NCI-H774 (cell line): ENCODE results near the gene MAT2A.
"Not testable (repeated sequence)": the region's sequence is repeated elsewhere in the genome, so short reads cannot be mapped to it uniquely, and the experiment has no call there.

Source experiments
- DNase-seq: peaks from one replicate; lab custom pipeline; 2025; lab: John Stamatoyannopoulos, UW

The MAT2A gene

GRCh38 chr2:85547859-85548607, 9.1 kb downstream of the MAT2A start:
- no peak for DNase-seq

DNA sequence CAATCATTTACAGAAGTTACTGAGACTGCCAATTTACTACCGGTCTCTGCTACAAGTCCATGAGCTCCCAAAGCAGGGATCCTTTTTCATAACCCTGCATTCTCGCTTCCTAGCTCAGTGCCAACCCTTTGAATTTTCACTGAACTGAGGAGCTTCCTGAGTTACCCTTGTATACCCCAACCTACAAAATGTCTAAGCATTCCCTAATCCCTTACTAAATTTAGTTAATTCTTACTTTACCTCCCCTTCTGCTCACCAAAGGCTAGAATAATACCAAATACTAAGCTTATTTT, 9.6 kb downstream of the MAT2A start:
- no peak for DNase-seq

- DNase-seq = no peak
These were observed 10.1 kb downstream of the MAT2A start for GRCh38 chr2:85549095-85549494.

GRCh38 chr2:85549826-85550225, 10.9 kb downstream of the MAT2A start:
- DNase-seq = no peak

DNA sequence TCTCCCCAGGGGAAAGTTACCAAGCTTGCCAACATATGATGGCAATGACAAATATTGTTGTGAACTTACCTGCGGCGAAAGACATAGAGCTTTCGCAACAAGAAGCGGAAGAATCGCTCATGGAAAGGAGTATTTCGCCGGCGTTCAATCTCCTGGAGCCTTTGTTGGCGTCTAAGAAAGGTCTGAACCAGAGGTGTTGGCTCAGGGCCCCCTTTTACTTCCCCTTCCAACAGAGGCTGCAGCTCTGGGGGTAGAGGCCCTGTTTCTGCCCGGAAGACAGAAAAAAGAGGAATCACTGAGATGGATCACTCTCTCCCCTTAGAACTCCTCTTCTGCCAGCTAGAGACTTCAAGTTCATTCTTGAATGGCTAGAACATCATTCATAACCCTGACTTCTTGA, 11.5 kb downstream of the MAT2A start:
- no peak for DNase-seq

DNA sequence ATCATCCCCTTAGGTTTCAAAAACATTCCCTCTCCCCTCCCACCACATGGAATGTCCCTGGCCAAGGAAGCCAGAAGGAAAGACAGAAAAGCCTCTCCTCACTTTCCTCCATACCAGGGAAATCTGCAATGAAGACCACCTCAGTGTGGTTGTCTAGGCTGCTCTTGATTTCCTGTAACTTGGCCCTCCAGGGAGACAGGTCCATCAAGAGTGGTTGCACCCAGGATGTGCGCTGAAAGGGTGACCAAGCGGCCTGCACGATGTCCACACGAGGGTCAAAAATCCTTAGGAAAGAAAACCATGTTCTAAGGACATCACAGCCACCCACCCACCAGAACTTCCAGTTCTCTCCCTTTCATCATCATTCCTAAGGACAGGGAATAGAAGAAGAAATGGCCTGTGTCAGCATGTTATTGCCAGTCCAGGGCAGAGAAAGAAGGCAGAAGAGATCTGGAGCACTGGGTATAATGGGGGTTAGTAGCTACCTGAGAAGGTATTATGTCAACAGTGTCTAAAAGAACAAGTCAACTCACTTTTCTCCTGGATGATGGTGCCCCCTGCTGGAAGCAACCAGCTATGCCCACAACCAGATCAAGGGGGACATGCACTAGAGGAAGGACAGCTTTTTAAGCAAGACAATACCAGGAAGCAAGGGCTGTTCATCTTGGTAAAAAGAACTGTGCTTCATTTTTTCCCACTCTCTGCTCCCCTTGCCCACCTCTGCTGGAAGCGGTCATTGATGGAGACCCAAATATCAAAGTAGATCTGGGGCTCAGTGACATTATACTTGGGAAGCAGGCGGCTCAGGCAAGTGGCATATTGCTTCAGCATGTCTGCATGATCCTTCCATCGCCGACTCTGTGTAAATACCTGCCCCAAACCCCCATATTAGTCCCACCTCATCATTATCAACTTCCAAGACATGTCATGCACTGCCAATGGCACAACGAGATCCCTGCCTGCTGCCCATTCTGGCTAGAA, 13.0 kb downstream of the MAT2A start:
- peak; percentile 68 for DNase-seq

DNA sequence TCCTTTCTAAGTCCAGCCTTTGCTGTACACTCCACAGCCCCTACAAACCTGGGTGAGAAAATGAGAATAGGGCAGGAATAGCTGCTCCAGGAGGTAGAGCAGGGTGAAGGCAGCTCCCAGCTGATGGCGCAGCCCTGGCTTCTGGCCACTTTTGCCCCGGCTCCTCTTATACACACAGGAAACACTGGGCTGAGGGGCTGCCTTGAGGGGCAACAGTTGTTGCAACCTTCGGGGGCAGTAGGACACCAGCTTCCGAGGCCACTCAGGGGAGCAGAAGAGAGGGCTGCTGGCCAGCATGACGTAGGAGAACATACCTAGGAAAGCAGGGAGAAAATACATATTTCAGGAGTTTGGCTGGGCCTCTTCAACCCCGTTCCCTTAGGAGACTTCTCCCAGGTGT, 14.2 kb downstream of the MAT2A start:
- DNase-seq = no peak

- DNase-seq = no peak
These were observed 16.1 kb downstream of the MAT2A start for GRCh38 chr2:85554980-85555612.

DNA sequence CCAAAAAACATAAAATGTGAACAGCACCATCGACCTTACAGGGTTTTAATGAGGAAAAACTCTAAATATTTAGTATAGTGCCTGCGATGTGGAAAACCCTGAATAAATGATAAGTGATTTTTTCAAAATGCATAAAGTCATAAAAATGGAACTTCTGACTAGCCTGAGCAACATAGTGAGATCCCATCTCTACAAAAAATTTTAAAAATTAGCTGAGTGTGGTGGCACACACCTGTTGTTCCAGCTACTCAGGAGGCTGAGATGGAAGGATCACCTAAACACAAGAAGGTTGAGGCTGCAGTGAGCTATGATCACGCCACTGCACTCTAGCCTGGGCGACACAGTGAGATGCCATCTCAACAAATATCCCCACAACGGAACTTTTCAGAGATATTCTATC, 18.2 kb downstream of the MAT2A start:
- DNase-seq = no peak

- DNase-seq = no peak
These were observed 19.2 kb downstream of the MAT2A start for GRCh38 chr2:85558160-85558559.

- not testable (repeated sequence) for DNase-seq
These were observed 21.4 kb downstream of the MAT2A start for GRCh38 chr2:85560403-85560726.

GRCh38 chr2:85560812-85561279, 21.9 kb downstream of the MAT2A start:
- DNase-seq = no peak

DNA sequence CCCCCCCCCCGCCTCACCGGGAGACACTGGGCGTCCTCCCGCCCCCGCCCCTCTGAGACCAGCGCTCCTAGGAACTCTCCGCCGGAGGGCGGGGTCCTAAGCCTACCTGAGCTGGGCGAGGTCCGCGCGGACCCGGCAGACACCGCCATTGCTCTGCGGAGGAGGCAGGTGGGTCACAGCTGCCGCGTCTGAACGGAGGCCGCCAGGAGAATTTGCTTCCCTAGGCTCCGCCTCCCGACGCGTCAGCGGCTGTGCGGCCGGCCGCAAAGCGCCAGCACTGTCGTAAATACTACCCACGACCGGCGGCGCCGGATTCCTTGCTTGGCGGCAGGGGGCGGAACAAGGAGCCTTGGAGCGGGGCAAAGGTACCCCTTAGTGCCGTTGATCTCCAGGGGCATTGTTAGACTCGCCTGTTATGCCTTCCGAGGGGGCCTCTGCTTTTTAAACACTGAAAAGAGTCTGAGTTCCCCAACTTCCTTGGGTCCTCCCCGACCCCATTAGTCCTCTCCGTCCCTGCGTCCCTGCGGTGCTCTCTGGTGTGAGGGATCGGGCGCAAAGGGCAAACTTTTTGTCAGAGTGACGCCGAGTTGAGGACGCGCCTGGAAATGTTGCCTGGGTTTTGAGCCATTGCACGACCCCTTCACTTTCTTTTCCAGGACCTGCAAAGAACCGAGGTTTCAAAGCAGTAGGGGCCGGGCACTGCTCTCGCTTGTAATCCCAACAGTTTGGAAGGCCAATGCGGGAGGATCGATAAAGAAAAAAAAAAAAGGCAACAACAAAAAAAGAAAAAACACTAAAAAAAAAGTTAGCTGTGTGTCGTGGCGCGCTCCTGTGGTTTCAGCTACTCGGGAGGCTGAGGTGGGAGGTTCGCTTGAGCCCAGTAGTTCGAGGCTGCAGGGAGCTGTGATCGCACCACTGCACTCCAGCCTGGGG, 22.6 kb downstream of the MAT2A start, which contains the start of gene GGCX:
TSS of gene GGCX (minus strand) at position 214 of the 933 bp plus-strand sequence. CDS start at position 149, 65 bp downstream.
- DNase-seq = peak; percentile 94

- DNase-seq = no peak
These were observed 25.2 kb downstream of the MAT2A start for GRCh38 chr2:85564144-85564563.

DNA sequence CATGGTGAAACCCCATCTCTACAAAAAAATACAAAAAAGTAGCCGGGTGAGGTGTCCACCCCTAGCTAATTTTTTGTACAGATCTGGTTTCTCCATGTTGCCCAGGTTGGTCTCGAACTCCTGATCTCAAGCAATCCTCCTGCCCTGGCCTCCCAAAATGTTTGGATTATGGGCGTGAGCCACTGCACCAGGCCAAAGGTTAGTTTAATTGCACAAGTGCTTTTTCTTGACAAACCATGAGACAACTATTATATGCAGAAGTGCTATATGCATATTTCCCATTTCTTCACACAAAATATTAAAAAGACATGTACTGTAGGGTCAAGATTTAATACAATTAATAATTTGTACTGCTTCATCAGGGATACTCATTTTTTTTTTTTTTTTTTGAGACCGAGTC, 27.3 kb downstream of the MAT2A start:
- no peak for DNase-seq

DNA sequence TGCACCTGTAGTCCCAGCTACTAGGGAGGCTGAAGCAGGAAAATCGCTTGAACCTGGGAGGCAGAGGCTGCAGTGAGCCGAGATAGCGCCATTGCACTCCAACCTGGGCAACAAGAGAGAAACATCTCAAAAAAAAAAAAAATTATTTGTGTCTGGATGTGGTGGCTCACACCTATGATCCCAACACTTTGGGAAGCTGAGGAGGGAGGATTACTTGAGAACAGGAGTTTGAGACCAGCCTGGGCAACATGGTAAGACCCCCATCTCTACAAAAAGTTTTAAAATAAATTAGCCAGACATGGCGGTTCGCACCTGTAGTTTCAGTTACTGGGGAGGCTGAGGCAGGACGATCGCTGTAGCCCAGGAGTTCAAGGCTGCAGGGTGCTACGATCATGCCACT, 36.8 kb downstream of the MAT2A start:
- no peak for DNase-seq

- DNase-seq = no peak
These were observed 38.1 kb downstream of the MAT2A start for GRCh38 chr2:85577063-85577385.

- peak; percentile 17 for DNase-seq
These were observed 38.6 kb downstream of the MAT2A start, which contains the start of gene VAMP8 for GRCh38 chr2:85577386-85578242. Gene VAMP8 (plus strand): TSS chr2:85577586. CDS start chr2:85577647, 61 bp downstream.

GRCh38 chr2:85578243-85579180, 39.5 kb downstream of the MAT2A start:
- no peak for DNase-seq
